ENCODE results near the gene RUNDC1.

RUNDC1 gene

GRCh38 chr17:43020030-43020621 is 39.8 kb downstream of the RUNDC1 start:
- DNase-seq = no peak

- DNase-seq = no peak
These were observed 40.7 kb downstream of the RUNDC1 start for GRCh38 chr17:43020789-43021740.

- peak; percentile 28 for DNase-seq
These were observed 41.6 kb downstream of the RUNDC1 start, which contains the start of gene VAT1 for GRCh38 chr17:43021741-43022512. Gene VAT1 (minus strand): TSS chr17:43022385. CDS start chr17:43022322, 63 bp downstream.

DNA sequence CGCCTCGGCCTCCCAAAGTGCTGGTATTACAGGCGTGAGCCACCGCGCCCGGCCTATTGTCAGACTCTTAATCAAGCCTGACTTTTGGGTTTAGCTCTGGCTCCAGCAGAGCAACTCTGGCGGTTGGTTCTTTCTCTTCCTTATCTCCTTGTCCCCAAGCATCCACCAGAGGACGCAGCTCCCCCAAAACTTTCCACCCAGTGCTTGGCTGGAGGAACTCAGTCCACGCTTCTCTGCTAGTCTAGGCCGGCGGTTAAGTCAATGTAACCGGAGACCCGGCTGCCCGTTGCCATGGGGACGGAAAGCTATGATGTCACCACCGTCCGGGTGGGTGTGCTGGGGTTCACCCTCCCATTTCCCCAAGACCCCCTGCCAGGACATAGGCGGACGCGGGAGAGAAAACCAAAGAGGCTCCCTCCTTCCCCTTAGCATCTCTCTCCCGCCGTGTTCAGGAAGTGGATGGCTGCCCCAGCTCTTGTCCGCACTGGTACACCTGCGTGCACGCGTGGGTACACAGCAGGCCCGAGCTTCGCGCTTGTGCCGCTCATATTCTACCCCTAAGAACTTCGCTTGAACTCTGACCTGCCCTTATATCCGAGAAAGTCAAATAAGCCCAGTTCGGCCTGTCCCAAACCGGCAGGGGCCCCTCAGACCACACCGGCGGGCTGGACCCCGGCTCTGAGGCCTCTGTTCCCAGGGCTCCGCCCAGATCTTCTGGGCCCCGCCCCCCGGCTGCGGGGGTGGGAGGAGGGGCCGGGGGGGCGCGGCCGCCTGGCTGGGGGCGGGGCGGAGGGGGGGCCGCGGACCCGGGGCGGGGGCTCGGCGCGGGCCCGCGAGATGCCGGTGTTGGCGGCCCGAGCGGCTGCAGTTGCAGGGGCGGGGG is 44.3 kb downstream of the RUNDC1 start, which contains the start of gene RND2:
Gene RND2 (plus strand): TSS at position 825 of the 883 bp plus-strand sequence. CDS start 117 bp downstream, outside the sequence.
- DNase-seq = peak; percentile 88

- no peak for DNase-seq
These were observed 44.9 kb downstream of the RUNDC1 start for GRCh38 chr17:43025290-43025657.

DNA sequence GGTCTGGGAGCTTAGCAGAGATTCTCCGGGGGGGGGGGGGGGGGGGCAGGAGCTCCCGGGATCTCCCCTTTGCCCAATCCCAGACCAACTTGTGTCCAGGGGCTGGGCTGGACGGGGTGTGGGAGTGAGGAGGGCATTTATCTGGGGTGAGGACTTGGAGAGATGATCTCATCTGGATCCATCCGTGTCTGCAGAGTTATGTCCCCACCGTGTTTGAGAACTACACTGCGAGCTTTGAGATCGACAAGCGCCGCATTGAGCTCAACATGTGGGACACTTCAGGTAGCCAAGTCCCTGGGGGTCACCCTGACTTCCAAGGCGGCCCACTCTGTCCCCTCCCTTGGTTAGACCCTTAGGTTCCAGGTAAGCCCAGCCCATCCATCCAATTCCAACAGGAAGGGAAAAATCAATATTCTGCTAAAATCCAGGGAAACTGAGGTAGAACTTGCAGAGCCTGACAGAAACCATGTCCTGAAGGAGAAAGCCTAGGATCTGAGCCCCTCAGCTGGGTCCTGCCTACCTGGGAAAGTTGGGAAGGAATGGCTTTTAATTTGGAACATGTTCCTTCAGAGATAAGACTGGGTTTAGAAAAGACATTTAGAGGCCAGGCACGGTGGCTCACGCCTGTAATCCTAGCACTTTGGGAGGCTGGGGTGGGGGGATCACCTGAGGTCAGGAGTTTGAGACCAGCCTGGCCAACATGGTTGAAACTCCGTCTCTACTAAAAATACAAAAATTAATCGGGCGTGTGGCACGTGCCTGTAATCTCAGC is 45.6 kb downstream of the RUNDC1 start:
- no peak for DNase-seq

- no peak for DNase-seq
These were observed 46.2 kb downstream of the RUNDC1 start for GRCh38 chr17:43026595-43026994.

DNA sequence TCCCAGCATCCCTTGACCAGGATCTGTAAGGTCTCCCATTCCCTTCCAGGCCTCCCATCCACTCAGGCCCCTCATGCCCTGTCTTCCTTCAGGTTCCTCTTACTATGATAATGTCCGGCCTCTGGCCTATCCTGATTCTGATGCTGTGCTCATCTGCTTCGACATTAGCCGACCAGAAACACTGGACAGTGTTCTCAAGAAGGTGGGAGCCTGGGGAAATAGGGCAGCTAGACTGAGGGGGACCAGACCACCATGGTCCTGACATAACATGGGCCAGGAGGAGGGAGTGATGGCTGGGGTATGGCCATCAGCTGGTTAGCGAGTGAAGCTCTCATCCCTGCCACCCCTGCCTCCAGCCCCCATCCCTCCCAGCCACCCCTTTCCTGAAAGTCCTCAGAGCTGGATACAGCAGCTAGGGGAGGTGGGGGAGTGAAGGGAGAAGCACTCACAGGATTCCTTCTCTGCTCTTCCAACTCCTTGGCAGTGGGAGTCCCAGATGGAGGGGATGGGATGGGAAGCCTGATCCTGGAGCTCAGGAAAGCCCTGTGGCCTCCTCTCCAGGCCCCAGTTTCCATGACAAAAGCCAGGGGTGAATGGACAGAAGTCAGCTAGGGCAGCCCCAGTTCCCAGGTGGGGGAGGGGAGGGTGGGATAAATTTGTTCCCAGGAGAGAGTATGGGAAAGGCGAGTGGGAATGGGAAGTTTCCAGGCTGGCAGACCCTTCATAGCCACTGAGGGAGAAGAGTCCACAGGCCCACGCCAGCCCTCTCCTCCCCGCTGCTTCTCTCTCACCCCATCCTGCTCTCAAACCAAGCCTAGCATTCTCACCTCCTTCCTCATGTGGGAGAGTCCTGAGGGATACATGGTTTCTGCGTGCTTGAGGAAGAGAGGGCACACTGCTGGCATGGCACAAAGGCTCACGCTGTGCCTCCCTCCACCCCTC is 47.0 kb downstream of the RUNDC1 start:
- no peak for DNase-seq

- DNase-seq = no peak
These were observed 48.0 kb downstream of the RUNDC1 start for GRCh38 chr17:43028221-43028861.

- no peak for DNase-seq
These were observed 49.9 kb downstream of the RUNDC1 start for GRCh38 chr17:43030137-43030767.

GRCh38 chr17:43031666-43032065 is 51.3 kb downstream of the RUNDC1 start:
- no peak for DNase-seq

DNA sequence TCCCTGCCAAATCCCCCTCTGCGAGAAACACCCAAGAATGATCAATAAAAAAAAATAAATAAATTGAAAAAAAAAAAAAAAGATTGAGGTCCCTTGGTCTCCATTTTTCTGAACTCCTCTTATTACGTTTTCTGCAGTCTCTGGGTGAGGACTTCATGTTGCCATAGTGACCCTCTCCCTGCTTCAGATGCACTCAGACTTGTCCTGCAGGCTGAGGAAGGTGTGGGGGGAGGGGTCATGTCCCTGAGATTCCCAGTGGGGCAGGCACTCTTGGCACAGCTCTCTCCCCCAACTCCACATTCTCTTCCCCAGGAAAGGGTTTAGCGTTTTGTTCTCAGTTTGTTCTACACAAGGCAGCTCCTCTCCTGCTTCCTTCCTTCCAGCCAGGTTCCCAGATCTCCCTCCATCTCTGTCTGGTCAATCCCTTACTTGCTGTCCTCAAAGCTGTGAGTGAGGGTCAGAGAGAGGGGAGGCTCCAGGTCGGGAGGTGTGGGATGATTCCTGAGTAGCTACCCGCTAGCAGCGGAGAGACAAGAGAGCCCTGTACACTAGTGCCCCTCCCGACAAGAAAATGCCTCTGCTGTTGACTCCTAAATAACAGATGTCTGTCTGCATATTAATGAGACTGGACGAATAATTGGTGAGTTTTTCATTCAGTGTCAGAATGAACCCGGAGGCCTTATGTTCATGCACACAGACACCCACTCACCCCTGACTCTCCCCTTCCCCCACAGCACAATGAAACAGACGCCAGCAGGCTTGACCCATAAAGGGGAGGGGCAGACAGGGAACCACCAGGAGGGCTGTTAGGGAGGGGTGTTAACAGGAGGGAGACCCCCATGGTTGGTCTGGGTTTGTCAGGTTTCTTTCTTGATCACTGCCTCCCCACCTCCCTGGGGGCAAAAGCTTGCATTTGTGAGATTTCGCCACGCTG is 53.9 kb downstream of the RUNDC1 start:
- DNase-seq = no peak

- no peak for DNase-seq
These were observed 54.5 kb downstream of the RUNDC1 start for GRCh38 chr17:43034894-43035293.

DNA sequence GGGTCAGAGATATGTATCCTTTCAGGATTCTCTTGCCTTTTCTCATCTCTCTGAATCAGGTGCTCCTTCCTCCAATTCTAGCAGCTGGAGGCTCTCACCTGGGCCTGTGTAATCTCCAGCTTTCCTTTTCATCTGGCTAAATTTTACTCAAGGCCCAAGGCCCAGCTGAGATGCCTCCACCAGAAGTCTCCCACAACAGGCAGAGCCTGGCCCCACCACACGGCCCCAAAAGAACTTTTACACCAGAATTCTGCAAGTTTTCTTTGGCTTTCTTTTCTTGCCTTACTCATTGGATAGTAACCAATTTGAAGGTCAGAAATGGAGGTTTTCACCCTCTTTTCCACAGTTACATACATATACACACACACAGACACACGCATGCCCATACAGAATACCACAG is 59.3 kb downstream of the RUNDC1 start:
- DNase-seq = no peak

DNA sequence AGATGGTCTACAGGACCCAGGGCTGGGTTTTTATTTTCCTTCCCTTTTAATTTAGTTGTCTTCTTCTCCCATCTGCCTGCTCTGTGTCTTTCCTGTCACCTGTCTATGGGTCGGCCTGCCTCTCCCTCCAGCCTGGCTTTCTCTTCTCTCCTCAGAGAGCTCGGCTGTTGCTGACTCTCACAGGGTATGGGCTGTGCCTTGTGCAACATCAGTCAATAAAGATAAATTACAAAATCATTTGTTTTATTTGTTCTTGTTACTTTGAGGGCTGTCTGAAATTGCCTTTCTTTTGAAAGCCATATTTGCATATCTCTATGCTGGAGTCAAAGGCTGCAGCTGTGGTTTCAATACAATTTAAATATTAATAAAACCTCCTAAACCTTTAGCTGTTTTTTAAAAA is 60.3 kb downstream of the RUNDC1 start:
- DNase-seq = no peak

GRCh38 chr17:43042025-43042628 is 61.8 kb downstream of the RUNDC1 start:
- no peak for DNase-seq

Measured in SHP77 treated with DMSO at 0.1 percent for 48 hours (cell line).